ENCODE measurements around the gene FSCN2.

Gene FSCN2

GRCh38 chr17:81487487-81488275 lies 40.5 kb upstream of the FSCN2 start:
- H3K27ac ChIP-seq, result peak overlapping the region; percentile 97
- TF ChIP-seq CTCF (conservative IDR thresholded peaks at IDR 0.05) (no peak), ZFX (IDR thresholded peaks at IDR 0.05) (peak; percentile 77; the same call in 1 of the 2 replicates)

- TF ChIP-seq ZFX (IDR thresholded peaks at IDR 0.05), result 0 out of 2 replicates have a peak, but pooled peaks have one; percentile 31
- no peak for TF ChIP-seq CTCF (conservative IDR thresholded peaks at IDR 0.05)
- H3K27ac ChIP-seq, result peak overlapping the region; percentile 97
Measured at GRCh38 chr17:81488276-81488860, 39.8 kb upstream of the FSCN2 start.

- H3K27ac ChIP-seq, result peak overlapping the region; percentile 97; the same call in 1 of the 2 replicates
- no peak for TF ChIP-seq ZFX (IDR thresholded peaks at IDR 0.05)
- no peak for TF ChIP-seq CTCF (conservative IDR thresholded peaks at IDR 0.05)
Measured at GRCh38 chr17:81489012-81489997, 38.9 kb upstream of the FSCN2 start.

- TF ChIP-seq ZFX (IDR thresholded peaks at IDR 0.05), result no peak
- no peak for TF ChIP-seq CTCF (conservative IDR thresholded peaks at IDR 0.05)
- H3K27ac ChIP-seq, result no peak overlapping the region
Measured at GRCh38 chr17:81489998-81490992, 37.9 kb upstream of the FSCN2 start.

GRCh38 chr17:81491181-81491581 lies 37.0 kb upstream of the FSCN2 start:
- TF ChIP-seq CTCF (conservative IDR thresholded peaks at IDR 0.05) (no peak), ZFX (IDR thresholded peaks at IDR 0.05) (no peak)

GRCh38 chr17:81491761-81492160 lies 36.4 kb upstream of the FSCN2 start:
- H3K27ac ChIP-seq, result no peak overlapping the region
- TF ChIP-seq CTCF (conservative IDR thresholded peaks at IDR 0.05) (no peak), ZFX (IDR thresholded peaks at IDR 0.05) (no peak)

More at GRCh38 chr17:81491181-81491581, 37.0 kb upstream of the FSCN2 start:
- H3K27ac ChIP-seq, result no peak overlapping the region
